IMR-90 (cell line): Measurements from ENCODE around the gene PRPSAP1.

Experiments
- CEBPB ChIP-seq: IDR thresholded peaks from 2 replicates; pipeline ENCODE4 v1.6.1; 2012; ENCODE audit warnings: low read depth, low read length, improper control_type of control experiment
- CHD1 ChIP-seq: IDR thresholded peaks from 2 replicates; pipeline ENCODE4 v1.6.1; 2012; ENCODE audit warnings: low read depth, low read length, improper control_type of control experiment
- MAFK ChIP-seq: IDR thresholded peaks from 2 replicates; pipeline ENCODE4 v1.6.1; 2012; ENCODE audit warnings: low read depth, low read length, improper control_type of control experiment
- MAZ ChIP-seq: IDR thresholded peaks from 2 replicates; pipeline ENCODE4 v1.6.1; 2012; ENCODE audit warnings: low read depth, mild to moderate bottlenecking, low read length, improper control_type of control experiment, moderate library complexity, borderline replicate concordance
- MXI1 ChIP-seq: IDR thresholded peaks from 2 replicates; pipeline ENCODE4 v1.6.1; 2012; ENCODE audit warnings: low read depth, mild to moderate bottlenecking, low read length, moderate library complexity, borderline replicate concordance
- NFE2L2 ChIP-seq: fragments of 150-350 bp; IDR thresholded peaks from 2 replicates; pipeline ENCODE4 v1.6.1; 2016; ENCODE audit warnings: low read depth, mild to moderate bottlenecking, low read length
- POLR2A ChIP-seq: IDR thresholded peaks from 2 replicates; pipeline ENCODE4 v1.6.1; 2012; ENCODE audit warnings: mild to moderate bottlenecking, low read depth, low read length
- RAD21 ChIP-seq: IDR thresholded peaks from 2 replicates; pipeline ENCODE4 v1.6.1; 2012; ENCODE audit warnings: low read length, improper control_type of control experiment
- RCOR1 ChIP-seq: IDR thresholded peaks from 2 replicates; pipeline ENCODE4 v1.6.1; 2012; ENCODE audit warnings: mild to moderate bottlenecking, low read length, improper control_type of control experiment; ENCODE audit not compliant: insufficient replicate concordance
- RFX5 ChIP-seq: IDR thresholded peaks from 2 replicates; pipeline ENCODE4 v1.8.0; 2012; ENCODE audit warnings: low read depth, mild to moderate bottlenecking, low read length, moderate library complexity
- SMC3 ChIP-seq: fragments of 150-350 bp; IDR thresholded peaks from 2 replicates; pipeline ENCODE4 v1.6.1; 2016; ENCODE audit warnings: low read depth, mild to moderate bottlenecking, antibody characterized with exemption, low read length, moderate library complexity
- TF ChIP-seq, protein P1 (sequence below): conservative IDR thresholded peaks from 2 replicates; pipeline ENCODE4 v1.5.1; 2012; ENCODE audit warnings: mild to moderate bottlenecking, low read depth, low read length, improper control_type of control experiment
- TF ChIP-seq, protein P2 (sequence below): fragments of 150-350 bp; IDR thresholded peaks from 2 replicates; pipeline ENCODE4 v1.6.1; 2016; ENCODE audit warnings: low read depth, mild to moderate bottlenecking, low read length, moderate library complexity, borderline replicate concordance
- TF ChIP-seq, protein P3 (sequence below): fragments of 150-350 bp; IDR thresholded peaks from 2 replicates; pipeline ENCODE4 v1.6.1; 2017; ENCODE audit warnings: mild to moderate bottlenecking, antibody characterized with exemption, low read length, low read depth

DNA sequence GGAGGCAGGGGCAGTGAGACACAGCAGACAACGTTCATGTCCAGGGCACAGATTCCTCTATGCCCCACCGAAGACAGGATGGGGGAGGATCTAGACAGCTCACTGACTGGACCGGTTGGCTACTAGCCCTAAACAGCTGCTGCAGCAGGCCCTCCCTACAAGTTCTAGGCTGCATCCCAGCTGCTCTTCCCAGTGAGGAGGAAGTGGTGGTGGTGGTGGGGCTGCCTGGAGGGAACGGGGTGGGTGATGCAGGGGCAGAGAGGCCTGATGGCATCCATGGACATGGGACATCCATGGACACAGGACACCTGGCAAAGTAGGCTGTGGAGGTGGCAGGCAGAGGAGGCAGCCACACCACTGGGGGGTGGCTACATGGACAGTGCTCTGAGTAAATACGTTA is 49.0 kb upstream of the PRPSAP1 start:
- TF ChIP-seq POLR2A (no peak), RCOR1 (no peak), RFX5 (no peak), MAFK (no peak), CHD1 (no peak), CEBPB (no peak), RAD21 (no peak), MXI1 (no peak), SMC3 (no peak), MAZ (no peak), NFE2L2 (no peak)
- TF ChIP-seq, protein P1, sequence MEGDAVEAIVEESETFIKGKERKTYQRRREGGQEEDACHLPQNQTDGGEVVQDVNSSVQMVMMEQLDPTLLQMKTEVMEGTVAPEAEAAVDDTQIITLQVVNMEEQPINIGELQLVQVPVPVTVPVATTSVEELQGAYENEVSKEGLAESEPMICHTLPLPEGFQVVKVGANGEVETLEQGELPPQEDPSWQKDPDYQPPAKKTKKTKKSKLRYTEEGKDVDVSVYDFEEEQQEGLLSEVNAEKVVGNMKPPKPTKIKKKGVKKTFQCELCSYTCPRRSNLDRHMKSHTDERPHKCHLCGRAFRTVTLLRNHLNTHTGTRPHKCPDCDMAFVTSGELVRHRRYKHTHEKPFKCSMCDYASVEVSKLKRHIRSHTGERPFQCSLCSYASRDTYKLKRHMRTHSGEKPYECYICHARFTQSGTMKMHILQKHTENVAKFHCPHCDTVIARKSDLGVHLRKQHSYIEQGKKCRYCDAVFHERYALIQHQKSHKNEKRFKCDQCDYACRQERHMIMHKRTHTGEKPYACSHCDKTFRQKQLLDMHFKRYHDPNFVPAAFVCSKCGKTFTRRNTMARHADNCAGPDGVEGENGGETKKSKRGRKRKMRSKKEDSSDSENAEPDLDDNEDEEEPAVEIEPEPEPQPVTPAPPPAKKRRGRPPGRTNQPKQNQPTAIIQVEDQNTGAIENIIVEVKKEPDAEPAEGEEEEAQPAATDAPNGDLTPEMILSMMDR, result no peak
- TF ChIP-seq, protein P2, sequence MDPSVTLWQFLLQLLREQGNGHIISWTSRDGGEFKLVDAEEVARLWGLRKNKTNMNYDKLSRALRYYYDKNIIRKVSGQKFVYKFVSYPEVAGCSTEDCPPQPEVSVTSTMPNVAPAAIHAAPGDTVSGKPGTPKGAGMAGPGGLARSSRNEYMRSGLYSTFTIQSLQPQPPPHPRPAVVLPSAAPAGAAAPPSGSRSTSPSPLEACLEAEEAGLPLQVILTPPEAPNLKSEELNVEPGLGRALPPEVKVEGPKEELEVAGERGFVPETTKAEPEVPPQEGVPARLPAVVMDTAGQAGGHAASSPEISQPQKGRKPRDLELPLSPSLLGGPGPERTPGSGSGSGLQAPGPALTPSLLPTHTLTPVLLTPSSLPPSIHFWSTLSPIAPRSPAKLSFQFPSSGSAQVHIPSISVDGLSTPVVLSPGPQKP, result no peak
- TF ChIP-seq, protein P3, sequence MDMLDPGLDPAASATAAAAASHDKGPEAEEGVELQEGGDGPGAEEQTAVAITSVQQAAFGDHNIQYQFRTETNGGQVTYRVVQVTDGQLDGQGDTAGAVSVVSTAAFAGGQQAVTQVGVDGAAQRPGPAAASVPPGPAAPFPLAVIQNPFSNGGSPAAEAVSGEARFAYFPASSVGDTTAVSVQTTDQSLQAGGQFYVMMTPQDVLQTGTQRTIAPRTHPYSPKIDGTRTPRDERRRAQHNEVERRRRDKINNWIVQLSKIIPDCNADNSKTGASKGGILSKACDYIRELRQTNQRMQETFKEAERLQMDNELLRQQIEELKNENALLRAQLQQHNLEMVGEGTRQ, result no peak
